ENCODE data around the gene DRD2. TPM values are rescaled to one million over a fixed set of nuclear protein-coding genes. Genes with fewer than 3 reads are reported as not detected.

DRD2 gene
- total RNA-seq, 1 experiment from 2014 or later = 0.44 TPM

- no peak overlapping the region for H3K14ac ChIP-seq (ENCODE audit: insufficient read depth, low read length)
- Mint-ChIP-seq H3K9me3 (no peaks in the 10 kb centered on the region), H3K4me3 (no peak overlapping the region), H3K27ac (no peak overlapping the region), H3K27me3 (ENCODE audit: low read depth) (no peaks in the 10 kb centered on the region; the same call in 1 of the 2 replicates), H3K36me3 (ENCODE audit: insufficient read depth in 1 of 3, low read depth in 3 of 3) (no peaks in the 10 kb centered on the region), H3K4me1 (peaks cover 14 to 19% of the 10 kb centered on the region in 2 experiments)
- no peaks in the 10 kb centered on the region for H3K79me1 ChIP-seq (ENCODE audit: insufficient read depth, low read depth, low read length, poor library complexity, severe bottlenecking)
- TF ChIP-seq CTCF (conservative IDR thresholded peaks at IDR 0.05) = no peak
- H2AFZ ChIP-seq (ENCODE audit: low read length) = no peak overlapping the region
- no peak overlapping the region for H2BK20ac ChIP-seq (ENCODE audit: low read depth, low read length, poor library complexity, severe bottlenecking)
- H4K5ac ChIP-seq (ENCODE audit: insufficient read length, low read depth, low read length) = no peak overlapping the region
- H2BK15ac ChIP-seq (ENCODE audit: low read depth, low read length) = no peak overlapping the region
- WGBS (ENCODE audit: extremely low coverage, insufficient read length, low lambda C conversion rate) = no CpG with 5 or more reads among the region's 5 CpGs
- H3K4me1 ChIP-seq (ENCODE audit: insufficient read depth, low read length) = no peaks in the 10 kb centered on the region; the same call in 1 of the 2 replicates
- no peak overlapping the region for H4K8ac ChIP-seq (replicated peaks; ENCODE audit: insufficient read length, low read depth, low read length)
- no peak overlapping the region for H3K9ac ChIP-seq (ENCODE audit: extremely low read depth, insufficient read length, low read length)
- no peak overlapping the region for H3K4ac ChIP-seq (ENCODE audit: low read depth, low read length)
- H3K9me3 ChIP-seq (ENCODE audit: control insufficient read depth, low read depth, low read length) = no peaks in the 10 kb centered on the region
- H3K27ac ChIP-seq (ENCODE audit: insufficient read length, low read depth, low read length) = no peak overlapping the region
- H3K23me2 ChIP-seq (ENCODE audit: insufficient read length, low read depth, low read length, poor library complexity, severe bottlenecking) = no peaks in the 10 kb centered on the region
- H2BK120ac ChIP-seq (ENCODE audit: low read depth, low read length, poor library complexity, severe bottlenecking) = no peak overlapping the region
- H2BK5ac ChIP-seq (ENCODE audit: insufficient read length, low read length) = no peak overlapping the region
- no peaks in the 10 kb centered on the region for H3K27me3 ChIP-seq (ENCODE audit: insufficient read depth, low read length)
- no peak overlapping the region for H2AK5ac ChIP-seq (ENCODE audit: insufficient read length, low read length)
- H3T11ph ChIP-seq (ENCODE audit: low read length) = no peak overlapping the region
- H2BK12ac ChIP-seq (ENCODE audit: insufficient read length, low read depth, low read length) = no peak overlapping the region
- no peak overlapping the region for H3K23ac ChIP-seq (ENCODE audit: insufficient read length, low read depth, low read length)
- H3K56ac ChIP-seq (ENCODE audit: insufficient read length, low read depth, low read length) = no peak overlapping the region
- no peaks in the 10 kb centered on the region for H4K20me1 ChIP-seq (ENCODE audit: control insufficient read depth, insufficient read depth, insufficient read length)
- no peak overlapping the region for H3K4me2 ChIP-seq (ENCODE audit: insufficient read depth, insufficient read length, low read length)
- no peak for DNase-seq
- H3K18ac ChIP-seq (ENCODE audit: insufficient read length, low read depth, low read length) = no peak overlapping the region
- no peak overlapping the region for H4K91ac ChIP-seq (ENCODE audit: insufficient read length, low read depth, low read length)
- H3K79me2 ChIP-seq (ENCODE audit: insufficient read depth, low read length) = no peaks in the 10 kb centered on the region
These were observed 99.8 kb downstream of the DRD2 start for GRCh38 chr11:113375402-113375801.

Measured in H9 (cell line).